Measurements from ENCODE around the gene DNASE2.
"Not testable (repeated sequence)": the region's sequence is repeated elsewhere in the genome, so short reads cannot be mapped to it uniquely, and the experiment has no call there.

The DNASE2 gene

DNA sequence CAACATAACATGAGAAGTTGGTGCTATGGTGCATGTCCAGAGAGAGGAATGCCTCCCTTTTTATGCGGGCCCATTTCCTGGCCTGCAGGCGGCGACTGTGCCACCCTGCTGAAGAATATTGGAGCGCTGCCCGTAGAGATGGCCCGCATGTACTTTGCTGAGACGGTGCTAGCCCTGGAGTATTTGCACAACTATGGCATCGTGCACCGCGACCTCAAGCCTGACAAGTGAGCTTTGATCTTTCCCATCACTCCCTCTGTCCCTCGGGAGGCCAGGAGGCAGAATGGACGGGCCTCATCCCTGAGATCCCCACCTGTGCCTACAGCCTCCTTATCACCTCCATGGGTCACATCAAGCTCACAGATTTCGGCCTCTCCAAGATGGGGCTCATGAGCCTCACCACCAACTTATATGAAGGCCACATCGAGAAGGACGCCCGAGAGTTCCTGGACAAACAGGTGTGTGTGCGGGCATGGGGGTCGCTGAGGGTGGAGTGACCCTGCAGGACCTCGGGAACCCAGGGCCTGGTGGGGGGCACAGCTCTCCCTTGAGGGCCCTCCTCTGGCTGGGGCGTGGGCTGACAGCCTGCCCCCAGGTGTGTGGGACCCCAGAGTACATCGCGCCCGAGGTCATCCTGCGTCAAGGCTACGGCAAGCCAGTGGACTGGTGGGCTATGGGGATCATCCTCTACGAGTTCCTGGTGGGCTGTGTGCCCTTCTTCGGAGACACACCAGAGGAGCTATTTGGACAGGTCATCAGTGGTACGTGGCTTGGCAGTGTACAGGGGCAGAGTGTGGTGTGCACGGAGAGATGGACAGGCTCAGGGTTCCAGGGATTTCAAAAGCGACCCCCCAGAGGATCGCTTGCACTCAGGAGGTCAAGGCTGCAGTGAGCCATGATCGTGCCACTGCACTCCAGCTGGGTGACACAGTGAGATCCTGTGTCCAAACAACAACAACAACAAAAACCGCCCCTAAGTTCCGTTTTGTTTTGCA, 16.2 kb downstream of the DNASE2 start:
- DNase-seq (ENCODE audit: low spot score): no peak

DNA sequence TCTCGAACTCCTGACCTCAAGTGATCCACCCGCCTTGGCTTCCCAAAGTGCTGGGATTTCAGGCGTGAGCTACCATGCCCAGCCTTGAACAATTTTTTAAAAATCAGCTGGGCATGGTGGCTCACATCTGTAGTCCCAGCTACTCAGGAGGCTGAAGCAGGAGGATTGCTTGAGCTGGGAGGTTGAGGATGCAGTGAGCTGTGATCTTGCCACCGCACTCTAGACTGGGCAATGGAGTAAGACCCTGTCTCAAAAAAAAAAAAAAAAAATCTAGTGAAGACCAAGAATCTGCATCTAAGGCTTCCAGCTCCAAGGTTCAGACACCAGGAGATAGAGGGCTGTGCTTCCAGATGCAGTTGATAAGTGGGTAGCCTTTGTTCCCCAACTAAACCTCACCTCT, 17.1 kb downstream of the DNASE2 start:
- DNase-seq (ENCODE audit: low spot score): no peak

DNA sequence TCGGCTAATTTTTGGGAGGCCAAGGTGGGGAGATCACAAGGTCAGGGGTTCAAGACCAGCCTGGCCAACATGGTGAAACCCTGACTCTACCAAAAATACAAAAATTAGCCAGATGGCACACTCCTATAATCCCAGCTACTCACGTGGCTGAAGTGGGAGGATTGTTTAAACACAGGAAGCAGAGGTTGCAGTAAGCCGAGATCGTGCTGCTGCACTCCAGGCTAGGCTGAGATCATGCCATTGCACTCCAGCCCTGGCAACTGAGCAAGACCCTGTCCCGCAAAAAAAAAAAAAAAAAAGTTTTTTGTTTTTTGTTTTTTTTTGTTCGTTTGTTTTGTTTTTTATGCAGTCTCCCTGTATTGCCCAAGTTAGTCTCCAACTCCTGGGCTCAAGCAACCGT, 21.7 kb downstream of the DNASE2 start:
- DNase-seq (ENCODE audit: low spot score): no peak

DNA sequence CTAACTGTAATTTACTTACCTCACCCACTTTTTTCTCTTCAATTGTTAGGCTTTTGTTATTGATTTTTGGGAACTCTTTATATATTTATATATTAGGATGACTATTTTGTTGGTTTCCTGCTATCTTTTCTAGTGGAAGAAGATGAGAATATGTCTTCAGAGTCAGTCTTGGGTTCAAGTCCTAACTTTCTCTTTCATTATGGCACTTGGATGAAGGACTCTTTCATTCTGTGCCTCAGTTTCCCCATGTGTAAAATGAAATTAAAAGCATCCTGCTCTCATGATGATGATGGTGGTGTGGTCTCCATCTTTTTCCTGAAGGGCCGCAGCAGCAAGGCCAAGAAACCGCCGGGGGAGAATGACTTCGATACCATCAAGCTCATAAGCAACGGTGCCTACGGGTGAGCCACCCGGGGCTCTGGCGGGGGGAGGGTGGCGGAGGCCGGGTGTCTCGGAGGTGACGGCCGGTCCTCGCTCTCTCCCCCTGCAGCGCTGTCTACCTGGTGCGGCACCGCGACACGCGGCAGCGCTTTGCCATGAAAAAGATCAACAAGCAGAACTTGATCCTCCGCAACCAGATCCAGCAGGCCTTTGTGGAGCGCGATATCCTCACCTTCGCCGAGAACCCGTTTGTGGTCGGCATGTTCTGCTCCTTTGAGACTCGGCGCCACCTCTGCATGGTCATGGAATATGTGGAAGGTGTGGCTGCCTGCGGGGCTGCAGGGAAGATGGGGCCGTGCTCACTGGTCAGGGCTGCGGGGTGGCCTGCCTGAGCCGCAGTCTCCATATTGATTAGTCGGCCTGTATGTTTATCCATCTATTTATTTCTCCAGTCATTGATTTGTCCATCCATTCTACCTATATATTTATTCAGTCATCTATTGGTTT, 23.0 kb downstream of the DNASE2 start:
- no peak for DNase-seq (ENCODE audit: low spot score)

DNA sequence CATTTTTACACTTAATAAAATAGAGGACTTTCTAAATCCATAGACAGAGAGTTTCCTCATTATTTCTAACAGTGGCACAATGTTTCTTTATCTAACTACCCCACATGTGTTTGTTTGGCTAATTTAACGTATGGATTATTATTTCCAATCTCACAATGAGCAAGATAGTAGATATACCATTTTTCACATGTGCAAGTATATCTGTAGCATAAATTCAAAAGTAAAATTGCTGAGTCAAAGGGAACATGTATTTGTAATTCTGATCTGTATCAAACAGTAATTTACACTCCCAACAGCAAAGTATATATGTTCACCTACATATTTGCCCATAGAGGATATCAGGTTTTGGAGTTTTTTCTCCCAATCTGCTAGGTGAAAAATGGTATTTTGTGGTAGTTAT, 24.6 kb downstream of the DNASE2 start:
- no peak for DNase-seq (ENCODE audit: low spot score)

DNA sequence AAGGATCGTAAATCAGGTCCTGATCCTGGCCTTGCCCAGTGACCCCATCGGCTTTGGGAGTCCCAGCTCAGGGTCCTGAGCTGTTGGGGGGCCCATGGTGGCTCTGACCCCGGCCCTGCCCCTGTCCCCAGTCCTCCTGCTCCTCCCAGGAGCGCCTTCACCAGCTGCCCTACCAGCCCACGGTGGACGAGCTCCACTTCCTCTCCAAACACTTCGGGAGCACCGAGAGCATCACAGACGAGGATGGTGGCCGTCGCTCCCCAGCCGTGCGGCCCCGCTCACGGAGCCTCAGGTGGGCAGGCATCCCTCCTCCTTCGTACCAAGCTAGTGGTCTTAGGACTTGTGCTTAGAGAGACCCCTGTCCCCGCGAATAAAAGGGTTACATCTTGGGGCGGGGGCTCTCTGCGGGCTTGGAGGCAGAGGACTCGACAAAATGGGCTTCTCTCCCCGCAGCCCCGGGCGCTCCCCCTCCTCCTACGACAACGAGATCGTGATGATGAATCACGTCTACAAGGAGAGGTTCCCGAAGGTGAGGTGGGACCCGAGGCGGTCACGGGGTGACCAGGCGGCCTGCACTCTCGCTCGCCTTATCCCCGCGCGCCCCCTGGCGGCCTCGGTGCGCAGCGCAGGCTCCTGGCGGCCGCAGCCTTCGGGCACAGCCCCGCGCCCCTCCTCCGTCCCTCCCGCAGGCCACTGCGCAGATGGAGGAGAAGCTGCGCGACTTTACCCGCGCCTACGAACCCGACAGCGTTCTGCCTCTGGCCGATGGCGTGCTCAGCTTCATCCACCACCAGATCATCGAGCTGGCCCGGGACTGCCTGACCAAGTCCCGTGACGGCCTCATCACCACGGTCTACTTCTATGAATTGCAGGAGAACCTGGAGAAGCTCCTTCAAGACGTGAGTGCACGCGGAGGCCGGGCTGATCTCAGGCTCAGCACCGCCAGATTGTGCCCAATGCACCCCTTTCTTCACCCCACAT, 33.8 kb downstream of the DNASE2 start:
- DNase-seq (ENCODE audit: low spot score): peak; percentile 87

DNA sequence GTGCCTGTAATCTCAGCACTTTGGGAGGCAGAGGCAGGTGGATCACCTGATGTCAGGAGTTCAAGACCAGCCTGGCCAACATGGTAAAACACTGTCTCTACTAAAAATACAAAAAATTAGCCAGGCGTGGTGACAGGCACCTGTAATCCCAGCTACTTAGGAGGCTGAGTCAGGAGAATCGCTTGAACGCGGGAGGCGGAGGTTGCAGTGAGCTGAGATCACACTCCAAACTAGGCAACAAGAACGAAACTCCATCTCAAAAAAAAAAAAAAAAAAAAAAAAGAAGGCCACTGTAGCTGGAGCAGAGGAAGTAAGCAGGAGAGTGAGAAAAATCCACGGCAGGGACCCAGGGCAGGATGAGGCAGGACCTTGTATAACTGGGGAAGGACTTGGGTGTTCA, 34.6 kb downstream of the DNASE2 start:
- not testable (repeated sequence) for DNase-seq (ENCODE audit: low spot score)

DNA sequence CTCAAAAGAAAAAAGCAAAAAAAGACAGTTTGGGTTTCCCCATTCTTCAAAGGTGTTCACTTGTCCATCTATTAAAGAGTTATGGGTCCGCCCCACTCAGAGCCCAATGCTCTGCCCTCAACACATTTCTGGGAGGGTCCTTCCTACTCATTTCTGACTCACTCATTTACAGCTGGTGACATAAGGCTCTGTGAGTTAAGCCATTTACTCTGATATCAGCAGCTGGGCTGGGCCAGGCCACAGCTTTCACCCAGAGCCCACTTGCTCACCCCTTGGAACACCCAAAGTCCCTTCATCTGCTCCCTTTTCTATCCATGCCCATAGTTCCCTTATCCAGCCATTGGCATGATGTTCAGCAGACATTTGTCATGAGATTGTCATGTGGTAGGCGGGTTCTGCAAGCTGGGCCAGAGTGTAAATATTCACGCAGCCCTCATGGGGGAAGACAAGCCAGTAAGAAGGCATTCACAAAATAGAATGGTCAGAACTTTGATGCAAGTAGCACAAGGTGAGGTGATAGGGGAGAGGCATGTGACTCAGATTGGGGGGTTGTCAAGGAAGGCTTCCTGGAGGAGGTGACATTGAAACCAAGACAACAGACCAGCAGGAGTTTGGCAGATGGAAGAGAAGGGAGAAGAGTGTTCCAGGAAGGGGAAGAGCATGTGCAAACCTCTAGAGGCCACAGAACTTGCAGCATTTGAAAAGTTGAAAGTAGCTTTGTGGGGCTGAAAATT, 37.1 kb downstream of the DNASE2 start:
- no peak for DNase-seq (ENCODE audit: low spot score)

DNA sequence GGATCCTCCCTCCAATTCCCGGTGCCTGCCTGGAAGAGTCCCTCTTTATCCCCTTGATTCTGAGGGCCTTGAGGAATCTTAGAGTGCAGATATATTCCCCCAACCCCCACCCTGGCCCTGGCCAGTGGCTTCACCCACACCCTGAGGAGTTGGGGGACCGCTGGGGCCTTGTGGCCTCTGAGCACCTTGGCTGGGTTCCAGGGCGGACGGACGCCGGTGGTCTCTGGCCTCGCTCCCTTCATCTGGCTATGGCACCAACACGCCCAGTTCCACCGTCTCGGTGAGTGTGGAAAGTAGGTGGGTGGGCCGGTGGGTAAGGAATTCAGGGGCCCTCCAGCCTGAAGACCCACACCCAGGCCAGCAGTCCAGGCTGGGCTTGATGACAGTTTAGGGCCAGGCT, 37.9 kb downstream of the DNASE2 start:
- DNase-seq (ENCODE audit: low spot score): no peak

DNA sequence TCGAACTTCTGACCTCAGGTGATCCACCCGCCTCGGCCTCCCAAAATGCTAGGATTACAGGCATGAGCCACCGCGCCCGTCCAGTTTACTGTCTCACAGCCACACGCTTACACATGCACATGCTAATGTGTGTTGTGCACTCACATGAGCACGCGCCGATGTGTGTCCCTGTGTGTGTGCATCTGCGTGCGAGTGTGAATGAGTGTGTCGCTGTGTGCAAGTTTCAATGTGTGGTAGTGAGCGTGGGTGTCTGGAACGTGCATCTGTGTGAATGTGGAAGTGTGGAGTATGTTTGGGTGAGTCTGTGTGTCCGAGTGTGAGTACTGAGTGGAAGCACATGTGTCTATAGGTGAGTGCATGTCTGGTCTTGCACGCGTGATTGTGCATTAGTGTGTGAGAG, 38.7 kb downstream of the DNASE2 start:
- DNase-seq (ENCODE audit: low spot score): no peak

DNA sequence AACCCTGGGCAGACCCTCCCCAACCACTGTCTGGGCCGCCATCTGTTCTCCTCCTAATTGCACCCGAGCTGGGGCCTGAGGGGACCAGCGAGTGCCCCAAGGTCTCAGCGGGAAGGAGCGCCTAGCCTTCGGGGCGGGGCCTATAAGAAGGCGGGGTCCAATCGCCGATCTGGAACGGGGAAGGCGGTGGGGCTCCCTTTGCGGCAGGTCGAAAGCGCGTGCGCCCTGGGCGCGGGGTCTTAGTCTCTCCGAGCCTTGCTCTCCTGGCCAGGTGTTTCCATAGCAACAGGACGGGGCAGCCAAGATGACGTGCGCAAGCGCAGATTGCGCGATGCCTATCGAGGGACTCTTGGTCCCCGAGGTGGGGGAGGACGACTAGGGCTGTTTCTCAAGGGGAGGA, 40.2 kb downstream of the DNASE2 start:
- no peak for DNase-seq (ENCODE audit: low spot score)

DNA sequence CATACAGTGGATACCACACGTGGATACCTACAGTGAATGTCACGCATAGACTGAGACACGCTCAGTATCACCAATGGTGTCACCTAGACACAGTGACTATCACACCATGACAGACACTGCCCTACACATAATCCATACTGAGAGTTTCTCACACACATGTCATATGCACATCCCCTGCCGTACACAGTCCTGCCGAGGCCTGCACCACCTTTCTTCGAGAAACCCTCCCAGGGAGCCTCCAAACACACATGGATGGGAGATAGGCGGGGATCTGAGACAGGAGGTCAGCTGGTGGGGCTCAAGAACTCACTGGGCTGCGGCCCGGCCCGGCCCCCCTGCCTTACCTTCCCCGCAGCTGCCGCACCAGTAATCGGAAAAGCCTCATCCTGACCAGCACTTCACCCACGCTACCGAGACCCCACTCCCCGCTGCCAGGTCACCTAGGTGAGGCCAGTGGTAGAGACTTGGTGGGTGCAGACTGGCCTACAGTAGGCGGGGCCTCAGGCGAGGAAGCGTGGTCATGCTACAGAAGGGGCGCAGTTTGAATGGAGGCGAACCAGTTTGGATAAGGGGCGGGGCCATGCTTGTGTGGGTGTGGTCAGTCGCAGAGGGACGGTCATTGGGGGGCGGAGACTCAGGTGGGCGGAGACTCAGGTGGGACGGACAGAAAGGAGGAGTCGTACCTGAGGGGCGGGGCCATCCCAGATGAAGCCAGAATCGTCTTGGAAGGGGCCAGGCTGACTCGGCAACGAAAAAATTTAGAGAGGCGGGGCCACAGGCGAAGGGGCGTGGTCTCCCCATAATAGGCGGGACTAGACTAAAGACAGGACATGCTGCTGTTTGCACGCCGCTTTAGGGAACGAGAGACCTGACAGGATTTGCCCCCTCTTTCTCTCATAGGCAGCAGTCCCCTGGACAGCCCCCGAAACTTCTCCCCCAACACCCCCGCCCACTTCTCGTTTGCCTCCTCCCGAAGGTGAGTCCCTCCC, 40.9 kb downstream of the DNASE2 start:
- DNase-seq (ENCODE audit: low spot score): no peak

DNA sequence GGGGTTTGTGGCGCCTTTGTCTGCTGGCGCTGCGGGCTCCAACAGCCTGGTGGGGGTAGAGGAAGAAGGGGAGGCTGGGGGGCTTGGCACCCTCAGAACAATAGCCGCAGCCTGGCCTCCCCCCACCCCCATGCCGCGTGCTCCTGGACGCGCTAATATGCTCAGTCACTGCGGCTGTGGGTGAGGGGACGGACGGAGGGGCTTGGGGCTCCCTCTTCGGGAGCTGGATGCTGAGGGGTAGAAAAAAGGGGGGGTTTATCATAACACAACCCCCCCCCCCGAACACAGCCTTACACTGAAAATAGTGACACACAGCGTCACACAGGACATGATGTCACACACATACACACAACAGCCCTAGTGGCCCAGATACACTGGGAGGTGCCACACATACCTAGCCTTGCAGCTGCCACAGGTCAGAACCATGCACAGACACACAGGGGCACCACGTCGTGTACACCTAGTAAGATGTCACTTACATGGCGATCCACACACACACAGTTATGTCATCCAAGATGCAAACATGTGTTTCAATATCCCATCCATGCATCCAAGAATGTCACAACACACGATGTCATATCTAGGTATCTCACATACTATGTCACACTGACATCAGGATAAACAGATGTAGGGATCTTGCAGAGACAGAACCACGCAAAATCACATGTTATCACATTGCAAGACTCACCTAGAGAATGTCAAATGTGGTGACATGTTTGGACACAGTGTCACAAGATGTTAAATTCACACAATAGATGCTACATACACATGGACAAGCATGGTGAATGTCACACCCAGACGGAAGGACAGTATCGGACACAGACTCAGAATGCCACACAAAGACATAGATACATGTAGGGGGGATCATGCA, 42.1 kb downstream of the DNASE2 start:
- no peak for DNase-seq (ENCODE audit: low spot score)

DNA sequence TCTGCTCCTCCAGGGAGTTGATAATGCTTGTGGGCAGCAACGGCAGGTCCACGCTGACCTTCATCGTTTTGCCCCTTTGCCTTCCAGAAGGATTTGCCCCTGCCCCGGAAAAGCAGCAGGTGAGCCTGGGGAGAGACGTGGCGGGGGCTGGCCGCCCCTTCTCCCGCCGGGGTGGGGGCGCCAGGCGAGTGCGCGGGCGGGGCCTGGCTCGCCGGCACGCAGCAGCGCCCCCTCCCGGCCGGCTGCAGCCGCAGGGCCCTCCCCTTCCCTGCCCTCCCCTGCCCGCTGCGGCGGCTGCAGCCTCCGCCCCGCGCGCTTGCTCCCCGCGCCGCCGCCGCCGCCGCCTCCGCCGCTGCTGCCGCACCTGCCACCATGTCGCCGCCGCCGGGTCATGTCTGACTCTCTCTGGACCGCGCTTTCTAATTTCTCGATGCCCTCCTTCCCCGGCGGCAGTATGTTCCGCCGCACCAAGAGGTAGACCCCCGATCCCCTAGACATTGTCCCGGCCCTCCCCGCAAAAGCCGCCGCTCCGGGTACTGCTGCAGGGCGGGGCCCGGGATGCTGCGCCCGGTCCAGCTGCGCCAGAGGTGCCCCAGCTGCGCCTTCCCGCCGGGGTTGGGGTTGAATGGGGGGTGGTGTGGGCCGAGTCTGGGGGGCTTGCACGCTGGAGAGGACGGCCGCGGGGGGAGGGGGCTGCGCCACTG, 42.9 kb downstream of the DNASE2 start, which contains the start of gene MAST1:
TSS of gene MAST1 (plus strand) at position 334 of the 704 bp plus-strand sequence. CDS start at position 392, 58 bp downstream.
- no peak for DNase-seq (ENCODE audit: low spot score)

DNA sequence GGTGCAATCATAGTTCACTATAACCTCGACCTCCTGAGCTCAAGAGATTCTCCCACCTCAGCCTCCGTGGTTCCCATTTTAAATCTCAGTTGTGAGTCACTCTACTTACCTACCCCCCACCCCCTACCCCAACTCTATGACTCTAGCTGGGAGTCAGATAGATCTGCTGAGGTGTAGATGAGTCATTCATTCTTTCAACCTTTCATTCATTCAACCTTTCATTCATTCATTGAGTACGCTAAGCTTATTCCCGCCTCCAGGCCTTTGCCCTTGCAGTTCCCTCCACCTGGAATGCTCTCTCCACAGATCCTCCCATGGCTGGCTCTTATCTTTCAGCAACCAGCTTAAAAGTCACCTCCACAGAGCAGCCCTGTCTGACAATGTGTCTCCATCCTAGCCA, 44.0 kb downstream of the DNASE2 start:
- DNase-seq (ENCODE audit: low spot score): no peak

DNA sequence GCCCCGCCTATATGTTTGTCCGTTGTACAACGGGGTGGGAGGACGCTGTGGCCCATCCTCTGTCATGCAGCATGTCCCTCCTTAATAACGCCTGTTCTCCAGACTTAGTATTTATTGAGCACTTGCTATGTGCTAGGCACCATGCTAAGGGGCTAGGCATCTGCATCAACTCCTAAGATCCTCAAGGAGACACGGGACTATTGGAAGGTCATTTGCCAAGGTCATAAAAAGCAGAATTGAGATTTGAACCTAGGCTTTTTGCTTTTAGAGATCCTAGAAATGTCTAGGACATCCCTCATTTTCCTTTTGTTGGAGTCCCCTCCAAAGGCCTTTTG, 44.8 kb downstream of the DNASE2 start:
- no peak for DNase-seq (ENCODE audit: low spot score)

DNA sequence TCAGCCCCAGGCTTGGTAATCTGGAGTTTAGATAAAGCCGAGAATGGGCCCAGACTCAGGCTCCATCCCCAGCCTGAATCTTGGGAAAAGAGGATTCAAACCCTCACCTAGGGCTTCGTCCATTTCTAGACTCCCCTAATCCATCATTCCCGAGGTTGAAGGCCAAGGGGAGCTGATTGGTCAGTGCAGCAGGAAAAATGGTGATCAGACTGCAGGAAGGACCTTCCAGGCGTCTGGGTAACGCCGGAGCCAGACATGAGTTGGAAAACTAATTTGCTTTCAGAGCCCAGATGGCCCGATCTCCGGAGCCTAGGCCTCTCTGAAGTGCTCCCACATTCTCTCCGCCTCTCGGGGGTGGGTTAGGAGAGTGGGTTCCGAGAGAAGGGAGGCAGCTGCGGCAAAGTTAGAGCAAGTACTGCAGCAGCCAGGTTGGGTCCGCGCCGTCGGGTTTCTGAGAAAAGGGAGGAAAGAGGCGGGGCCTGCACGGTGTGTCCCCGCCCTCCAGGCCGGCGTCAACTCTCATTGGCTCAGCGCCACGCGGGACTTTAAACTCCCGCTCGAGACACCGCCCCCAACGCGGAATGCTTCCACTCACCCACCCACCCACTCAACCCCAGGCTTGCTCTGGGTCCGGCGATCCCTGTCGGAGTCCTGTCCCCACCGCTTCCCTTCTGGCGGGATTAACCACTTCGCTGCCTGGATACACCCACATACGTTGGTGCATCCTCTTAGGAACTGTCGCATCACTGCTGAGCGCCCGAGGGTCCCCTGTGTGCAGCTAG, 46.1 kb downstream of the DNASE2 start:
- DNase-seq (ENCODE audit: low spot score): no peak

All from hepatic stellate cell (primary cell).